Aorta (tissue), 5 donors: ENCODE results near the gene RPS14. TPM values are rescaled to one million over a fixed set of nuclear protein-coding genes. Genes with fewer than 3 reads are reported as not detected.
A peak's percentile ranks its signal among the peaks of the same experiment; 100 is the strongest.
"Not testable (repeated sequence)": the region's sequence is repeated elsewhere in the genome, so short reads cannot be mapped to it uniquely, and the experiment has no call there.

Source experiments
- ATAC-seq: fragments of 200-7000 bp; cut with Tn5 transposase; one replicate; pipeline ENCODE4 v1.9.1; 2022; ENCODE audit warnings: moderate library complexity; ENCODE audit not compliant: low FRiP score
- DNase-seq, 2 donors: peaks; one replicate each; pipeline ENCODE4 v3.0.0-alpha.2; 2020
- H3K27ac ChIP-seq, 2 donors: one replicate each; pipeline ENCODE4 v1.5.1; 2013; ENCODE audit warnings: low read length in 2 of 2, mild to moderate bottlenecking in 2 of 2, moderate library complexity in 2 of 2, control low read depth in 1 of 2, inconsistent platforms in 1 of 2, low read depth in 1 of 2
- H3K27me3 ChIP-seq, 2 donors: one replicate each; pipeline ENCODE4 v1.6.1; 2013; ENCODE audit warnings: control low read depth in 1 of 2, low read length in 1 of 2, mild to moderate bottlenecking in 1 of 2, moderate library complexity in 1 of 2; ENCODE audit not compliant: insufficient read depth in 2 of 2, control insufficient read depth in 1 of 2
- H3K36me3 ChIP-seq, 2 donors: one replicate each; pipeline ENCODE4 v1.6.1; 2013; ENCODE audit warnings: control low read depth in 1 of 2, low read length in 1 of 2, mild to moderate bottlenecking in 1 of 2; ENCODE audit not compliant: insufficient read depth in 2 of 2, control insufficient read depth in 1 of 2
- H3K4me1 ChIP-seq, 2 donors: one replicate each; pipeline ENCODE4 v1.6.1; 2013; ENCODE audit warnings: low read length in 2 of 2, control low read depth in 1 of 2, mild to moderate bottlenecking in 1 of 2, moderate library complexity in 1 of 2; ENCODE audit not compliant: insufficient read depth in 2 of 2, control insufficient read depth in 1 of 2
- H3K4me3 ChIP-seq, 2 donors: one replicate each; pipeline ENCODE4 v1.5.1; 2013; ENCODE audit warnings: low read length in 2 of 2, control low read depth in 1 of 2, mild to moderate bottlenecking in 1 of 2
- H3K9me3 ChIP-seq: one replicate; pipeline ENCODE4 v1.6.1; 2013; ENCODE audit warnings: mild to moderate bottlenecking, low read length; ENCODE audit not compliant: control insufficient read depth
- WGBS, 2 donors: extraction: QIAGEN DNeasy Blood & Tissue Kit; methylation state at CpG; one replicate each; pipeline ENCODE4 v1.1.7; 2013; 5-methylcytosine and 5-hydroxymethylcytosine counted together
- intact Hi-C, 2 donors: fragments of 100-400 bp; cut with DNase I; formaldehyde crosslinking; loops; one replicate each; pipeline versions ENCODE4 v1.14.2 to v1.15.0; 2022
- polyA plus RNA-seq, 2 donors: library from polyadenylated mRNA; stranded (reverse); fragments of 200-250 nt; gene quantifications; one replicate each; pipeline ENCODE4 v1.2.3, GENCODE V29; 2013
- total RNA-seq, 2 donors: library from RNA; stranded (reverse); fragmentation: NEBNext Ultra II Directional; extraction: Animal tissue kit (Norgen Biotek cat#: 25700); gene quantifications; one replicate each; pipeline ENCODE4 v1.2.1, GENCODE V29; 2021
- donor health status: healthy with polysubstance abuse.
- donor health status: Bipolar disorder and iron deficiency.
- donor health status: DM: no; HTN: no; CAD: no.
- donor health status: DM: no; HTN: no; CAD: no.
- donor health status: DM: yes; HTN: yes; CAD: no.

RPS14 gene
- total and polyA plus RNA-seq, 4 donors = 1,419 to 6,043 (median 2,533) TPM

DNA sequence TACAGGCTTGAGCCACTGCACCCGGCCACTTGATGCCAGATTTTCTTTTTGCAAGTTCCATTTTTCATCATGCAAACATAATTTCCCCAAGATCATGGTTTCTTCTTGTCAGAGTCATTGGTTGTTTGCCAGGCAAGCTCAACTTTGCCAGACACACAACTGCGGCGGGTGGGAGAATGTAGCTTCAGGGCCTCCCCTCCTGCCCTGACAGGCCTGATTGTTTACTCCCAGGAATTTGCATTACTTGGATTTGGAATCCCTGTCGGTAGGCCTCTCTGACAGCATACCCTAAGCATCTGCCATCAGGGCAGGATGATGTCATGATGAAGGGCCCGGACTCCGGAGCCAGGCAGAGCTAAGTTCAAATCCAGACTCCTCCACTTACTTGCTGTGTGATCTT, 15.1 kb downstream of the RPS14 start:
- intact Hi-C loops = no loop called here

DNA sequence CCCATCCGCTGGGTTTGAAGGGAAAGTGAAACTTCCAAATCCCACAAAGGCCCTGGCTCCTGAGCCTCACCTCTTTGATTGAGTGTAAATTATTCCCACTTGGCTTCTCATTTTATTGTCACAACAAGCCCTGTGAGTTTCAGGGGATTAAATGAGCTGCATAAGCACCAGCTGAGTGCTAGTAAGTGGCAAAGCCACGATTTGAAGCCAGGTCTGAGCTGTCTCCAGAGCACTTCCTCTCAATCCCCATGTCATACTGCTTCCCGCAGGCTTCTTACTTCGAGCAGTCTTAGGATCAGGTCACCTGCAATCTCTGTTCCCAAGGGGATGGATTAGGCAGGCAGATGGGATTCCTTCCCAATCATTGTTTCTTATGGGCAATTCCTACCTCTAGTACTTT, 18.0 kb downstream of the RPS14 start:
- 60 to 64% methylated on average over 4 of the region's 4 CpGs for WGBS, 2 donors
- ATAC-seq = no peak
- no peaks in the 10 kb centered on the region for H3K9me3 ChIP-seq
- H3K4me3 ChIP-seq = no peak overlapping the region
- intact Hi-C loops = no loop called here
- no peaks in the 10 kb centered on the region for H3K27me3 ChIP-seq
- no peaks in the 10 kb centered on the region for H3K36me3 ChIP-seq
- no peaks in the 10 kb centered on the region for H3K4me1 ChIP-seq
- DNase-seq = no peak
- no peak overlapping the region for H3K27ac ChIP-seq

More for the DNA sequence above, 15.1 kb downstream of the RPS14 start:
- no peaks in the 10 kb centered on the region for H3K9me3 ChIP-seq
- no peaks in the 10 kb centered on the region for H3K36me3 ChIP-seq
- ATAC-seq (no peak), DNase-seq (no peak)
- H3K27ac ChIP-seq = no peak overlapping the region
- 33 to 37% methylated on average over 6 of the region's 6 CpGs for WGBS, 2 donors
- H3K4me1 ChIP-seq = no peaks in the 10 kb centered on the region
- no peaks in the 10 kb centered on the region for H3K27me3 ChIP-seq
- H3K4me3 ChIP-seq = no peak overlapping the region

DNA sequence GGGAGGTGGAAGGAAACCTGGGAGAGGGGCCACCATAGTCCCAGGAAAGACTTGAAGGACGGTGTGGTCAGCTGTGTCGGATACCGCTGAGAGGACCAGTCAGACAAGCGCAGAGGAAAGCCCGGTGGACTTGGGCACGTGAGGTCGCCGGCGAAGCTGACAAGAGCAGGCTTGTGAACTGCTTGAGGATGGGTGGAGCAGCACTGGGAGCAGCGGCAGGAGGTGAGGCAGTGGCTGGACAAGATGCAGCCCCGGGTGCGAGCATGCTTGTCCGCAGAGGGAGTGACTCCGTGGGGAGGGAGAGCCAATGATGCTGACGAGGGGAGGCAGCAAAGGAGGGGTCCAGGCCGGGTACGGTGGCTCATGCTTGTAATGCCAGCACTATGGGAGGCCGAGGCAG, 18.5 kb downstream of the RPS14 start:
- 88 to 89% methylated on average over 18 of the region's 18 CpGs for WGBS, 2 donors
- DNase-seq (no peak), ATAC-seq (no peak)
- Histone ChIP-seq H3K27me3 (no peaks in the 10 kb centered on the region), H3K4me1 (no peaks in the 10 kb centered on the region), H3K4me3 (no peak overlapping the region), H3K36me3 (no peaks in the 10 kb centered on the region), H3K9me3 (no peaks in the 10 kb centered on the region), H3K27ac (no peak overlapping the region)
- intact Hi-C loops = no loop called here

DNA sequence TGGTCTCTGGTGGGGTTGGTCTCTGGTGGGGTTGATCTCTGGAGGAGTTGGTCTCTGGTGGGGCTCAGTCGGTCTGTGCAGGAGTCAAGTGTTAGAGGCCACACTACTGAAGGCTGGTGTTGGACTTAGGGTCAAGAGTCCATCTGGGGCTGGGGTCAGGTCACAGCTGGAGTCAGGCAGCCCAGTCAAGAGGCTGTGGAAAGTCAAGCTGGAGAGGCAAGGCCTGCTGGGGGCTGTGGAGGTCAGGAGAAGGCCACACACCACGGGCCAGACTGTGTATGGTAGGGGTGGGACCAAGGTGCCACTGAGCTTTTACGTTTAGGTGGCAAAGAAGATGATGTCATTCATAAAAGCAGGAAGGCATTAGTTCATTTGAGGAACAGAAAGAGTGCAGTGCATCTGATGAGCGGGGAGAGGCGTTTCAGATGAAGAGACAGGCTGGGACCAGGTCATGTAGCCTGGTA, 20.1 kb downstream of the RPS14 start:
- 83 to 84% methylated on average over 5 of the region's 5 CpGs for WGBS, 2 donors
- DNase-seq (no peak), ATAC-seq (no peak)
- H3K36me3 ChIP-seq = no peaks in the 10 kb centered on the region
- H3K27ac ChIP-seq = no peak overlapping the region
- no peak overlapping the region for H3K4me3 ChIP-seq
- no peaks in the 10 kb centered on the region for H3K9me3 ChIP-seq
- intact Hi-C loops = no loop called here
- no peaks in the 10 kb centered on the region for H3K27me3 ChIP-seq
- no peaks in the 10 kb centered on the region for H3K4me1 ChIP-seq

DNA sequence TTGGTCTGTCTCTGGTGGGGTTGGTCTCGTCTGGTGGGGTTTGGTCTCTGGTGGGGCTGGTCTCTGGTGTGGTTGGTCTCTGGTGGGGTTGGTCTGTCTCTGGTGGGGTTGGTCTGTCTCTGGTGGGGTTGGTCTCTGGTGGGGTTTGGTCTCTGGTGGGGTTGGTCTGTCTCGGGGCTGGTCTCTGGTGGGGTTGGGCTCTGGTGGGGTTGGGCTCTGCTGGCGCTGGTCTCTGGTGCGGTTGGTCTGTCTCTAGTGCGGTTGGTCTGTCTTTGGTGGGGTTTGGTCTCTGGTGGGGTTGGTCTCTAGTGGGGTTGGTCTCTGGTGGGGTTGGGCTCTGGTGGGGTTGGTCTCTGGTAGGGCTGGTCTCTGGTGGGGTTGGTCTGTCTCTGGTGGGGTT, 20.6 kb downstream of the RPS14 start:
- Histone ChIP-seq H3K36me3 (no peaks in the 10 kb centered on the region), H3K27ac (no peak overlapping the region), H3K4me3 (no peak overlapping the region), H3K27me3 (no peaks in the 10 kb centered on the region), H3K9me3 (no peaks in the 10 kb centered on the region), H3K4me1 (no peaks in the 10 kb centered on the region)
- no peak for DNase-seq
- ATAC-seq = no peak
- intact Hi-C loops = no loop called here
- 92 to 96% methylated on average over 5 of the region's 5 CpGs for WGBS, 2 donors

DNA sequence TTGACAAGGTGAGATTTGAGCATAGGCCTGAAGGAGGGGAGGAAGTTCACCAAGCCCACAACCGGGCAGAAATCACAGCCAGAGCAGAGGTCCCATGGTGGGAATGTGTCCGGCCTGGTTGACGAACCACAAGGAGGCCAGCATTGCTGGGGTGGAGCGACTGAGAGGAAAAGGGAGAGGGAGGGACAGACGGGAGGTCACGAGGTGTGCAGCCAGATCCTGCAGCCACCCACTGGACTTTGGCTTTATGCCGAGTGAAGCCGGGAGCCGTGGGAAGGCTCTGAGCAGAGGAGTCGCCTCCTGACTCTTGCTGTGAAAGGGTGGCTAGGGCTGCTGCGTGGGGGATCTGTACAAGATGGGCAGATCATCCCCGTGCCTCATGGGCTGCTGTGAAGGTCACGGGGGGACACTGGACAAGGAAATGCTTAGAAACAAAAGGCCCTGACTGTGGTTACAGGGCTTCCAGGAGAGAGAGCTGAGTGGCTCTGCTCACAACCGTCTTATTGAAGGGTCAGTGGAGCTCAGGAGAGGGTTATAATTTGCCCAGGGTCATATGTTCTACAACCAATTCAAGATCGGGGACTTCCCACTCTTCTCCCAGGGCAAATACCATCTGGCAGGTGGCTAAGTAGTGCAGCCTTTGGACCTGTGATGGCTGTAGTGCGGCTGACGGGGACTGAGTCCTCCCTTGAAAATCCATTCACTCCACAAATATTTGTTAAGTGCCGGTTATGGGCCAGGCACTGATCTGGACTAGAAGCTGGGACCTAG, 21.2 kb downstream of the RPS14 start:
- Histone ChIP-seq H3K9me3 (no peaks in the 10 kb centered on the region), H3K27ac (no peak overlapping the region), H3K27me3 (no peaks in the 10 kb centered on the region), H3K4me3 (no peak overlapping the region), H3K36me3 (no peaks in the 10 kb centered on the region), H3K4me1 (no peaks in the 10 kb centered on the region)
- intact Hi-C loops = no loop called here
- DNase-seq (peak in 1 of 2 donors; percentile 83), ATAC-seq (peak; percentile 81)
- WGBS, 2 donors = 62 to 67% methylated on average over 18 of the region's 18 CpGs

DNA sequence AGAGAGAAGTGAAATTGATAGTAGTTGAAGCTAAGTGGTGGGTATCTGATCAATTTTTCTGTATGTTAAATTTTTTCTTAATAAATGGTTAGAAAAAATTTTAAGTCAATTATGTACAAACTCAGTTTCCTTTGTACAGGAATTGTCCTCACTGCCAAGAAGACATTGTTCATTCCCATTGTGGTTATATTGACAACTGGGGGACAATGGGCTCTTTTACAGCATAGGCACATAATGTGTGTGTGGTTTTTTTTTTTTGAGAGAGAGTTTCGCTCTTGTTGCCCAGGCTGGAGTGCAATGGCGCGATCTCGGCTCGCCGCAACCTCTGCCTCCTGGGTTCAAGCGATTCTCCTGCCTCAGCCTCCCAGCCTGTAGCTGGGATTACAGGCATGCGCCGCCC, 23.4 kb downstream of the RPS14 start:
- DNase-seq, H3K36me3 ChIP-seq, H3K27me3 ChIP-seq, H3K9me3 ChIP-seq, intact Hi-C loops, H3K27ac ChIP-seq, H3K4me1 ChIP-seq, H3K4me3 ChIP-seq, ATAC-seq: not testable (repeated sequence)
- 94 to 97% methylated on average over 9 of the region's 9 CpGs for WGBS, 2 donors

DNA sequence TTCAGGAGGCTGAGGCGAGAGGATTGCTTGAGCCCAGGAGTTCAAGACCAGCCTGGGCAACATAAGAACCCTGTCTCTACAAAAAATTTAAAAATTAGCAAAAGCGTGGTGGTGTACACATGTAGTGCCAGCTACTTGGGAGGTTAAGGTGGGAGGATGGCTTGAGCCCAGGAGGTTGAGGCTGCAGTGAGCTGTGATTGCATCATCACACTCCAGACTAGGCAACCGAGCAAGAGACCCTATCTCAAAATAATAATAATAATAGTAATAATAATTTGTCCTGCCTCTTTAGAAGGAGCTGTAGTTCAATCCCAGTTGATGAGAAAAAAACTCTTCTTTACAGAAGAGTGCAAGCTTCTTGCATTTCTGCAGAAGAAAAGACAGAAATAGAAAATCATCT, 26.8 kb downstream of the RPS14 start:
- Histone ChIP-seq H3K27me3 (no peaks in the 10 kb centered on the region), H3K4me3 (no peak overlapping the region), H3K36me3 (no peaks in the 10 kb centered on the region), H3K4me1 (no peaks in the 10 kb centered on the region), H3K27ac (no peak overlapping the region), H3K9me3 (no peaks in the 10 kb centered on the region)
- DNase-seq (no peak), ATAC-seq (no peak)
- intact Hi-C loops = no loop called here
- 71 to 78% methylated on average over 3 of the region's 3 CpGs for WGBS, 2 donors

DNA sequence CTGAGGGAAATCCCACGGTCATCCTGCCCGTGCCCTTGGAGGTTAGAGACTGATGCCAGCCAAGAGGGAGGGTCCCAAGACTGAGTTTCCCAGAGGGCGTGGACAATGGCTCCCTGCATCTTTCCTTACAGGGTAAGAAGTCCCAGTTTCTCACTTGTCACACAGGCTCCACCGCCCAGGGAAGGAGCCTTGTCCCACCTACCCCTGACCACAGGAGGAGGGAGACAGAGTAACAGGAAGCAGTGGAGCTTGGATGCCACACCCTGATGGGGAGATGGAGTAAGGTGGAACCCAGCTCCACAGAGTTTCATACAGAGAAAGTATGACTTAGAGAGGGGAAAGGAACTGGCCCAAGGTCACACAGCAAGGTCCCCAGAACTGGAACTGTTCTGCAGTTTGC, 27.5 kb downstream of the RPS14 start:
- H3K27me3 ChIP-seq = no peaks in the 10 kb centered on the region
- H3K9me3 ChIP-seq = no peaks in the 10 kb centered on the region
- H3K4me3 ChIP-seq = no peak overlapping the region
- DNase-seq = no peak
- H3K27ac ChIP-seq = no peak overlapping the region
- WGBS, 2 donors = 51 to 60% methylated on average over 4 of the region's 4 CpGs
- no peak for ATAC-seq
- H3K4me1 ChIP-seq = no peaks in the 10 kb centered on the region
- H3K36me3 ChIP-seq = no peaks in the 10 kb centered on the region
- intact Hi-C loops = no loop called here
